Endodermal cell (in vitro differentiated cells): ENCODE data around the gene BRMS1. TPM values are rescaled to one million over a fixed set of nuclear protein-coding genes. Genes with fewer than 3 reads are reported as not detected.

ENCODE experiments used
- DNase-seq: peaks from one replicate; pipeline ENCODE4 v3.0.0-alpha.2; 2017
- H3K27ac ChIP-seq: 2 replicates; pipeline ENCODE4 v1.5.1; 2013; ENCODE audit warnings: mild to moderate bottlenecking, low read depth, low read length, moderate library complexity
- H3K27me3 ChIP-seq: 2 replicates; pipeline ENCODE4 v1.6.1; 2013; ENCODE audit warnings: mild to moderate bottlenecking, low read length, moderate library complexity; ENCODE audit not compliant: insufficient read depth, control insufficient read depth, poor library complexity, severe bottlenecking
- H3K36me3 ChIP-seq: 2 replicates; pipeline ENCODE4 v1.7.0; 2013; ENCODE audit warnings: mild to moderate bottlenecking, low read length, moderate library complexity; ENCODE audit not compliant: control insufficient read depth, insufficient read depth
- H3K4me1 ChIP-seq: one replicate; pipeline ENCODE4 v1.7.0; 2013; ENCODE audit warnings: low read length; ENCODE audit not compliant: control insufficient read depth, insufficient read depth
- H3K4me3 ChIP-seq: 2 replicates; pipeline ENCODE4 v1.5.1; 2013; ENCODE audit warnings: mild to moderate bottlenecking, low read length, moderate library complexity
- H3K9ac ChIP-seq: 2 replicates; pipeline ENCODE4 v1.6.1; 2013; ENCODE audit warnings: mild to moderate bottlenecking, low read length, moderate library complexity; ENCODE audit not compliant: poor library complexity, severe bottlenecking; ENCODE audit errors: extremely low read depth
- H3K9me3 ChIP-seq: 2 replicates; pipeline ENCODE4 v1.6.1; 2013; ENCODE audit warnings: mild to moderate bottlenecking, low read length, moderate library complexity; ENCODE audit not compliant: control insufficient read depth
- H3K27ac Mint-ChIP-seq: 2 replicates; pipeline ENCODE4 v1.8.0; 2020; ENCODE audit warnings: mixed read lengths
- H3K27me3 Mint-ChIP-seq: 2 replicates; pipeline ENCODE4 v1.8.0; 2021; ENCODE audit warnings: mild to moderate bottlenecking, mixed read lengths; ENCODE audit not compliant: insufficient read depth
- H3K36me3 Mint-ChIP-seq: 2 replicates; pipeline ENCODE4 v1.8.0; 2020; ENCODE audit warnings: low read depth, mixed read lengths
- H3K4me1 Mint-ChIP-seq: 2 replicates; pipeline ENCODE4 v1.8.0; 2020; ENCODE audit warnings: mixed read lengths
- H3K4me3 Mint-ChIP-seq: 2 replicates; pipeline ENCODE4 v1.8.0; 2020; ENCODE audit warnings: mild to moderate bottlenecking, moderate library complexity, mixed read lengths
- H3K9me3 Mint-ChIP-seq: 2 replicates; pipeline ENCODE4 v1.8.0; 2020; ENCODE audit warnings: mild to moderate bottlenecking, mixed read lengths
- CTCF ChIP-seq: fragments of 200-600 bp; sonication (generic); conservative IDR thresholded peaks from 2 replicates; pipeline ENCODE4 v1.5.0; 2021; ENCODE audit warnings: antibody characterized with exemption, mild to moderate bottlenecking
- WGBS, 2 experiments: methylation state at CpG; one replicate each; pipeline versions ENCODE4 v1.1.5 to v1.1.7; 2013; ENCODE audit warnings: missing lambda C conversion rate in 2 of 2, mixed read lengths in 1 of 2; ENCODE audit not compliant: insufficient coverage in 1 of 2, insufficient read length in 1 of 2; 5-methylcytosine and 5-hydroxymethylcytosine counted together
- total RNA-seq, 2 donors: library from RNA; stranded (reverse); fragmentation: NEBNext Ultra II Directional in 1 of 2; extraction: Animal tissue kit (Norgen Biotek cat#: 25700) in 1 of 2; gene quantifications; 2 replicates in 1 of 2; 3 replicates in 1 of 2; pipeline ENCODE4 v1.2.1, GENCODE V29; 2021

The BRMS1 gene
- total RNA-seq, 2 donors from 2014 or later: 38.7 to 40.3 TPM

- Histone ChIP-seq H3K4me1 (no peaks in the 10 kb centered on the region), H3K4me3 (no peak overlapping the region), H3K27me3 (no peaks in the 10 kb centered on the region), H3K9ac (no peak overlapping the region), H3K27ac (no peak overlapping the region), H3K9me3 (no peaks in the 10 kb centered on the region), H3K36me3 (no peaks in the 10 kb centered on the region)
- 83 to 84% methylated on average over 6 to 21 of the region's 21 CpGs for WGBS, 2 experiments
- Mint-ChIP-seq H3K36me3 (no peaks in the 10 kb centered on the region), H3K27ac (no peak overlapping the region), H3K4me1 (peaks cover 4% of the 10 kb centered on the region), H3K27me3 (peaks cover 10% of the 10 kb centered on the region), H3K9me3 (no peaks in the 10 kb centered on the region), H3K4me3 (no peak overlapping the region)
- TF ChIP-seq CTCF: no peak
- DNase-seq: no peak
Measured at GRCh38 chr11:66326261-66327111, 18.4 kb downstream of the BRMS1 start.

- Histone ChIP-seq H3K27me3 (no peaks in the 10 kb centered on the region), H3K4me3 (no peak overlapping the region), H3K9me3 (no peaks in the 10 kb centered on the region), H3K4me1 (no peaks in the 10 kb centered on the region), H3K36me3 (no peaks in the 10 kb centered on the region), H3K9ac (no peak overlapping the region), H3K27ac (no peak overlapping the region)
- Mint-ChIP-seq H3K36me3 (no peaks in the 10 kb centered on the region), H3K4me3 (no peak overlapping the region), H3K27ac (no peak overlapping the region), H3K9me3 (peaks cover 2% of the 10 kb centered on the region), H3K4me1 (peaks cover 4% of the 10 kb centered on the region), H3K27me3 (peaks cover 11% of the 10 kb centered on the region)
- no peak for DNase-seq
- no peak for TF ChIP-seq CTCF
- 86 to 87% methylated on average over 4 to 8 of the region's 8 CpGs for WGBS, 2 experiments
Measured at GRCh38 chr11:66325263-66325671, 19.6 kb downstream of the BRMS1 start.

- H3K27ac Mint-ChIP-seq: no peak overlapping the region
- Histone ChIP-seq H3K4me3 (no peak overlapping the region), H3K36me3 (no peaks in the 10 kb centered on the region), H3K27me3 (no peaks in the 10 kb centered on the region), H3K9ac (no peak overlapping the region), H3K4me1 (no peaks in the 10 kb centered on the region), H3K27ac (no peak overlapping the region), H3K9me3 (no peaks in the 10 kb centered on the region)
- no peak for TF ChIP-seq CTCF
- whole genome bisulfite sequencing, 2 experiments: 64 to 74% methylated on average over 4 to 9 of the region's 10 CpGs
- no peak for DNase-seq
- no peak overlapping the region for H3K4me3 Mint-ChIP-seq
- peaks cover 4% of the 10 kb centered on the region for H3K4me1 Mint-ChIP-seq
- no peaks in the 10 kb centered on the region for H3K36me3 Mint-ChIP-seq
- peaks cover 15% of the 10 kb centered on the region for H3K27me3 Mint-ChIP-seq
- H3K9me3 Mint-ChIP-seq: peaks cover 8% of the 10 kb centered on the region
Measured at GRCh38 chr11:66324664-66325063, 20.2 kb downstream of the BRMS1 start.
